HUDEP-2 (cell line): ENCODE data around the gene CAPN12.
A peak's percentile ranks its signal among the peaks of the same experiment; 100 is the strongest.

ENCODE experiments used
- DNase-seq, 76 experiments: peaks; one replicate each; lab custom pipeline; 2025; ENCODE audit not compliant: unreplicated experiment in 76 of 76; lab: John Stamatoyannopoulos, UW

The CAPN12 gene

DNA sequence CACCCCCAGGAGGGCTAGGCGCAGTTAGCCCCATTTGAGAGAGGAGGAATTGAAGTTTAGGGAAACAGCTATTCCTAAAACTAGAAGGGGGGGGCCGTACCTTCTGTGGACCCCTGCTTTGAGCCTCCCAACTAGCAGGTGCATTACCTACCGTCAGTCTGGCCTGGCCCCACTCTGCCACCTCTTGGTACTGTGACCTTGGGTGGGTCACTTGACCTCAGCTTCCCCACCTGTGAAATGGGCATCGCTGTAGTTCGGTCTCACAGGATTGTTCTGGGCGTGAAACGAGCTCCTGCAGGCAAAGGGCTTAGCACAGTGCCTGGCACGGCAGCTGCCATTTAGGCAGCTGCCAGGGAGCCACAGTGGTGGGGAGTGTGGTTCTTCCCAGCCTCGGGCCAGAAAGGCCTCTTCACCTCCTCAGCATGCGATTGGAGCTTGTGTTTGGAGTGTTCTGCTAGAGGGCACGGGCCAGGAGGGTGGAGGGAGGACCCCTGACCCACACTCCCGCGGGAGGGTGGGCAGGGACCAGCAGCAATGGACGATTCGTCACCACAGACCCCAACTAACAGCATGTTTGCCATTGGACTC, 32.0 kb downstream of the CAPN12 start:
- DNase-seq, result no peak

- DNase-seq, result no peak
Measured at GRCh38 chr19:38711726-38712153, 32.5 kb downstream of the CAPN12 start.

DNA sequence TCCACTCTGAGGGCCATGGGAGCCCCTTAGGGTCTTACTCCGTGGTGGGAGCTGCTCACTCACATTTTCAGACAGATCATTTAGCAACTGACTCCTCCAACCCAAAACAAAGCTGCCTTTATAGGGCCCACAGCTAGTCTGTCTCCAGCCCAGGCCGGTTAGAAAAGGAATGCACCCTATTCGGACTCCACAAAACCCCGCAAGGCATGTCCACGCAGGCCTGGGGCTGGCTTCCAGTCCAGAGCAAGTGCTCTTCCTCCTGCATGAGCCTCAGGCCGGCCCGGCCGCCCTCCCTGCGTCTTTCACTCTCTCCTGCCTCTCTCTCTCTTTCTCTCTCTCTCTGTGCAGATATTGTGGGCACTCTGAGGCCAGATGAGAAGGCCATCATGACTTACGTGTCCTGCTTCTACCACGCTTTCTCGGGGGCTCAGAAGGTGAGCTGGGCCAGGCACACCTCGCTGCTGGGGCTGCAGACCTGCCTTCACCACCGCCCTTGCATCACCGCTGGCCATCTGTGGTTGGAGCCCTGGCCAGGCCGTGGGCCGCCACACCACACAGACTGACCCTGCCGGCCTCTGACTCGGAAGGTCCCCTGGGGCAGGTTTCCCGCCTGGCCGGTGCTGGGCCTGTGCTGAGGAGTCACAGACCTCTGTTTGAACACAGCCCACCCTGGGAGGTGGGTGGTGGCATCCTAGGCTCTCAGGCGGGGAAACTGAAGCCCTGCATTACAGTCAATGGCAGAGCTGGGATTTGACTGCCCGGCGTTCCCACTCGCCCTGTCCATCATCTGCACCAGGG, 33.1 kb downstream of the CAPN12 start:
- DNase-seq, result no peak

- DNase-seq, result no peak
Measured at GRCh38 chr19:38710416-38710702, 33.9 kb downstream of the CAPN12 start.

DNA sequence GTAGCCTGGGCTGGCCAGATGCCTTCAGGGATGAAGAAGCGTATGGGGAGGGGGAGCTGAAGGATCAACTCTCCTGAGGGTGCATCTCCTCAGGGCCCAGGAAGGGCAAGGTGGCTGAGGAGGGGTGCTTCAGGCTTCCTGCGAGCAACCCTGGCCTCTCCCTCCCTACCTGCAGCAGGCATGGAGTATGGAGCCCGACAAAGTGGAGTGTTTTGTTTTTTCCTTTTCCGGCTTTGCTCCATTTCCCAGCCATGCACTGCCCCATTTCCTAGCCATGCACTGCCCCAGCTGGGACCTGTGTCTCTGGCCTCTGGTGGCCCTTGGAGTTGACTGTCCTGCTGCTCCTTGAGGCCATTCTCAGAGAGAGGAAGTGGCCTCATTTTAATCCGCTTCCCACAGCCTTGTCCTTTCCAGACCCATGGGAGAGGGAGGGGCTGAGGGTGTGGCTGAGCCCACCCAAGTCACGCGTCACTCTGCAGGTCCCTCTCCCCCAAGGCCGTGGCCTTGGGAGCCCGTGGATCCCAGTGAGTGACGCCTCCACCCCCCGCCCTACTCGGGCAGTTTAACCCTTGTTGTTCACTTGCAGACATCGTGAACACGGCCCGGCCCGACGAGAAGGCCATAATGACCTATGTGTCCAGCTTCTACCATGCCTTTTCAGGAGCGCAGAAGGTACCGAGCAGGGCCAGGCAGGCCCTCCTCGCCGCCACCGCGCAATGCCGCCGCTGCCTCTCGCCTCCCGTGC, 34.4 kb downstream of the CAPN12 start:
- no peak for DNase-seq

DNA sequence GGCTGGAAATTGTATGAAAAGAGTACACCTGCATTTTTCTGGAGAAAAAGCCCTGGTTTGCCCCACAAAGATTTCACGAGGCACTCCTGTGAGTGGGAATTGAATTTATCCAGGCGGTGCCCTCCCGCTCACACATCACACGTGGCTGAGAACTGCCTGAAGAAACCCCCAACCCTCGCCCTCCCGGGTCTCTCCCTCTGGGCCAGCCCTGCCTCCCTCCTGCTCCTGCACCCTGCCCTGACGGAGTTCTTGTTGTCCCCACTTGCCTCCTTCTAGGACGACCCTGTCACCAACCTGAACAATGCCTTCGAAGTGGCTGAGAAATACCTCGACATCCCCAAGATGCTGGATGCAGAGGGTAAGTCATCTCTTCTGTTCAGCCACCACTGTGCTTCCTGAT, 35.2 kb downstream of the CAPN12 start:
- no peak for DNase-seq

DNA sequence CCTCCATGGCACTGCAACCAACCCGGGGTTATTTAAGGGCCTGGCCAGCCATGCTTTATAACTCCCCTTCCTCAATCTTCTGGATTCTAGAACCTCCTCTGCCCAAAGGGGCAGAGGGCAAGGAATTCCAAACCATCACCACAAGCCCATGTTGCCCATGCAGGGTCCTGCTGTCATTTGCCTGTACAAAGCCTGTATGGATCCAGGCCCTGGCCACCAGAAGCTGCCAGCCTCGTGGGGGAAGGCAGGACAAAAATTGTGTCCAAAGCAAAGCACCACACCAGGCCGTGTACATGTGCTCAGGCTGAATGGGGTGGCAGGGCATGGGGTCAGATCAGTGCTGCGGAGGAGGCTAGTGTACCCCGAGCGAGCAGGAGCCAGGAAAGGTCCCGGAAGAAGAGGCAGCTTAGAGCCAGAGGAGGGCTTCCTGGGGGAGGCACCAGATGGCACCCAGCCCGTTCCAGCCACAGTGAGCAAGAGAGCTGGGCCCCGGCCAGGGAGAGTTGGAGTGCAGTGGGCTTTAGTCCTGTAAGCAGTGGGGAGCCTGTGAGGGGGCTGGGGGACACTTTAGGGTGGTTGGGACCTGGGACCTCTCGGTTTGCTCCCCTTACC, 35.8 kb downstream of the CAPN12 start:
- DNase-seq, result no peak

- no peak for DNase-seq
Measured at GRCh38 chr19:38707512-38708114, 36.7 kb downstream of the CAPN12 start.

- no peak for DNase-seq
Measured at GRCh38 chr19:38706792-38707511, 37.3 kb downstream of the CAPN12 start.

- no peak for DNase-seq
Measured at GRCh38 chr19:38705197-38706019, 38.9 kb downstream of the CAPN12 start.

GRCh38 chr19:38704488-38705026, 39.7 kb downstream of the CAPN12 start:
- DNase-seq, result no peak

- no peak for DNase-seq
Measured at GRCh38 chr19:38703509-38703908, 40.8 kb downstream of the CAPN12 start.

DNA sequence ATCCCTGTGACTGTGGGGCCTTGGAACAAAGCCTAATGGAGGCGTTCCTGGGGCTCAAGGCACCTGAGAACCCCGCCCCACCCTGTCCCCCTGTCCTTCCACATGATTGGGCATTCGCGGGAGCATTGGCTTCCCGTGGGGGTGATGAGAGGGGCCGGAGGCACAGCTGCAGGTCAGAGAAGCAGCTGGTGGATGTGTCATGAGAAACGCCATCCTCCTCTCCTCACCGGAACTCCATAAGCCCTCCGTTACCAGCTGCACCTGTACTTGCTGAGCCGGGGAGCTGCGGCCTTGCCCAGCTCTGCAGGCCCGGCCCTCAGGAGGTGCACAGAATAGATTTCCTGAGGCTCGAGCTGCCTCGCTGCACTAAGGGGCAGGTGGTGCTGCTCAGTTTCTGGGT, 42.0 kb downstream of the CAPN12 start:
- no peak for DNase-seq

DNA sequence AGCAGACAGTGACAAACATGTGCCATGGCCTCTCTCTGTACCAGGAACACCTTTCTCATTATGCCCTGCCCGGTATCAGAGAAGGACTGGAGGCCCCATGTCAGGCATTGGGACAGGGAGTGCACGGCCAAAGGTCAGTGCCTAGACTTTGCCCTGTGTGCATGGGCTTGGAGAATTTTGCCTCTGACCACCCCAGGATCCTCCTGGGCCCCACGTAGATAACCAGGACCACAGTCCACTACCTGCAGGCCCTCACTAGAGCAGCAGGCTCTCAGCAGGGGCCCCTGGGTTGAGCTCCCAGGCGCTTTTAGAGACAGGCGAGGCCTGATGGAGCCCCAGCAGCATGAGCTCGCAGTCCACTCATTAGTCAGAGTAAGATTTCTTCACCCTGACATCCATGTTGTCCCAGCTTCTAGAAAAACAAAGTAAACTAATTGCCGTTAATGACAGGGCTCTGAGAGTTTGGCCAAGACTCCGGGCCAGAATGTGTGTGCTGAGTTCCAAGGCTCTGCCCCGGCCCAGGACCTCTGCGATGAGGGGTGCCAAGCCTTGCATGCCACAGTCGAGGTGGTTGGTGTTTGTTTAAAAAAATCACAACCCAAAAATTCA, 42.7 kb downstream of the CAPN12 start:
- no peak for DNase-seq

GRCh38 chr19:38700902-38701454, 43.3 kb downstream of the CAPN12 start:
- DNase-seq, result no peak

- DNase-seq, result no peak
Measured at GRCh38 chr19:38700350-38700901, 43.8 kb downstream of the CAPN12 start.

DNA sequence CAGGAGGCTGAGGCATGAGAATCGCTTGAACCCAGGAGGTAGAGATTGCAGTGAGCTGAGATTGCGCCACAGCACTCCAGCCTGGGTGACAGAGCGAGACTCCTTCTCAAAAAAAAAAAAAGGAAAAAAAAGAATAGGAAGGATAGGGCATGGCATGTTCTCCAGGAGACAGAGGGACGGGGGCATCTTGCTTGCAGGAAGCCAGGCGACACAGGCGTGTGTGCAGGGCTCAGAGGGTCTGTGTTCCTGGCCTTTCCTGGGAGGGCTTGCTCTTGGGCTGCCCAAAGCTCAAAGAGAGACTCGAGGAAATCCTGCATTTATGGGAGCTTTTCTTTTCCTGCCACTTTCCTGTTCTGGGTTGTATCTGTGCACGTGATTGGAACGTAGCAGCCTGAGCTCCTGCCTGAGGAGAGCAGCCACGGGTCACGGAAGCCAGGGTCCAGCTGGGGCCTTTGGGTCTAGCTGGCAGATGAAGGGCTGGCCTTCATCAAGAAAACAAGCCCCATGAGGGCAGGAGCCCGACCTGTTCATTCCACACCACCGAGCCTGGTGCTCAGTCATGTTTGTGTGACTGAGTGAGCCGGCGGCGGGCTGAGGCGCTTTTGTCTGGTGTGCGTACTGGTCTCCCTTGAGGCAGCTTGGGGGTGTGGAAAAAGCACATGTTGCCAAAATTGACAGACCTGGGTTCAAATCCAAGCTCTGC, 44.5 kb downstream of the CAPN12 start:
- no peak for DNase-seq

DNA sequence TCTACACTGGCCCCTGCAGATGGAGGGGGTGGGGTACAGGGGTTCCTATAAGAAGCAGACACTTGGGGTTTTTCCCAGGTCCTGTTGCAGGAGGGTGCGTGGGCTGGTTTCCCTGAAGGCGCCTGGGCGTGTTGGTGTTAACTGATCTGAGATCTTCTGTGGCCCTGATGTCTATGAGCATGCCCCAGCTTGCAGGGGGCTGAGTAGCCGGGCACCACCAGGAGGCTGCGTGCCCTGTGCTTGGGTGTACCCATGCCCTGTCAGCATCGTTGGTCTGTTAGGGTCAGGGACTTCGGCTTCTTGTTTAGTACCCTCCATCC, 45.3 kb downstream of the CAPN12 start:
- peak in 33 of 76 experiments; percentile 11 to 60 (median 38) for DNase-seq
